OCI-LY3 (cell line): ENCODE measurements around the gene BTG1.

Source experiments
- EZH2phosphoT487 ChIP-seq: fragments of 200-600 bp; shearing (Covaris generic); IDR thresholded peaks from 2 replicates; pipeline ENCODE4 v1.6.1; 2018; ENCODE audit warnings: antibody characterized with exemption, mixed run types, low read depth
- TF ChIP-seq, protein P1 (sequence below): fragments of 200-600, 300-600 bp; sonication (generic); IDR thresholded peaks from 2 replicates; pipeline ENCODE4 v1.5.1; 2014; ENCODE audit warnings: antibody characterized with exemption, low read length, low read depth

DNA sequence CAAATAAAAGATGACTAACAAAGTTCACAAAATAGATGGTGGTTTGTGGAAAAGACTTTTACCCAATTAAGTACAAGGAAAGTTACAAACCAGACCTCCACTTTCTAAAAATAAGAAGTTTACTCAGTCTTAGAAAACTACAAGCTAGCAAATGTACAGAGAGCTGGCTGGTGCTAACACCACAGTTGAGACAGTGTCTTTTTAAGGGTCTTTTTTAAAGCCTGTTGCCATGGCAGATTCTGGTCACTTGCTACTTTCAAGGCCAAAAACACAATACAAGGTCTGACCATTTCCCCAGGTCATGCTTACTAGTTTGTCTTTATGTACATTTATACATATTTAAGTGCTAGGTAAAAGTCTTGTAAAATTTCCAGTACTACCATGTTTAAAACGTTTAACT is 2.4 kb downstream of the BTG1 start:
- no peak for TF ChIP-seq EZH2phosphoT487
- TF ChIP-seq, protein P1, sequence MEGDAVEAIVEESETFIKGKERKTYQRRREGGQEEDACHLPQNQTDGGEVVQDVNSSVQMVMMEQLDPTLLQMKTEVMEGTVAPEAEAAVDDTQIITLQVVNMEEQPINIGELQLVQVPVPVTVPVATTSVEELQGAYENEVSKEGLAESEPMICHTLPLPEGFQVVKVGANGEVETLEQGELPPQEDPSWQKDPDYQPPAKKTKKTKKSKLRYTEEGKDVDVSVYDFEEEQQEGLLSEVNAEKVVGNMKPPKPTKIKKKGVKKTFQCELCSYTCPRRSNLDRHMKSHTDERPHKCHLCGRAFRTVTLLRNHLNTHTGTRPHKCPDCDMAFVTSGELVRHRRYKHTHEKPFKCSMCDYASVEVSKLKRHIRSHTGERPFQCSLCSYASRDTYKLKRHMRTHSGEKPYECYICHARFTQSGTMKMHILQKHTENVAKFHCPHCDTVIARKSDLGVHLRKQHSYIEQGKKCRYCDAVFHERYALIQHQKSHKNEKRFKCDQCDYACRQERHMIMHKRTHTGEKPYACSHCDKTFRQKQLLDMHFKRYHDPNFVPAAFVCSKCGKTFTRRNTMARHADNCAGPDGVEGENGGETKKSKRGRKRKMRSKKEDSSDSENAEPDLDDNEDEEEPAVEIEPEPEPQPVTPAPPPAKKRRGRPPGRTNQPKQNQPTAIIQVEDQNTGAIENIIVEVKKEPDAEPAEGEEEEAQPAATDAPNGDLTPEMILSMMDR = no peak
